ENCODE measurements around the gene CEP104. TPM values are rescaled to one million over a fixed set of nuclear protein-coding genes. Genes with fewer than 3 reads are reported as not detected.
A peak's percentile ranks its signal among the peaks of the same experiment; 100 is the strongest.

Gene CEP104
- total and polyA plus RNA-seq, 11 donors, result 5.5 to 46.1 (median 33.0) TPM

DNA sequence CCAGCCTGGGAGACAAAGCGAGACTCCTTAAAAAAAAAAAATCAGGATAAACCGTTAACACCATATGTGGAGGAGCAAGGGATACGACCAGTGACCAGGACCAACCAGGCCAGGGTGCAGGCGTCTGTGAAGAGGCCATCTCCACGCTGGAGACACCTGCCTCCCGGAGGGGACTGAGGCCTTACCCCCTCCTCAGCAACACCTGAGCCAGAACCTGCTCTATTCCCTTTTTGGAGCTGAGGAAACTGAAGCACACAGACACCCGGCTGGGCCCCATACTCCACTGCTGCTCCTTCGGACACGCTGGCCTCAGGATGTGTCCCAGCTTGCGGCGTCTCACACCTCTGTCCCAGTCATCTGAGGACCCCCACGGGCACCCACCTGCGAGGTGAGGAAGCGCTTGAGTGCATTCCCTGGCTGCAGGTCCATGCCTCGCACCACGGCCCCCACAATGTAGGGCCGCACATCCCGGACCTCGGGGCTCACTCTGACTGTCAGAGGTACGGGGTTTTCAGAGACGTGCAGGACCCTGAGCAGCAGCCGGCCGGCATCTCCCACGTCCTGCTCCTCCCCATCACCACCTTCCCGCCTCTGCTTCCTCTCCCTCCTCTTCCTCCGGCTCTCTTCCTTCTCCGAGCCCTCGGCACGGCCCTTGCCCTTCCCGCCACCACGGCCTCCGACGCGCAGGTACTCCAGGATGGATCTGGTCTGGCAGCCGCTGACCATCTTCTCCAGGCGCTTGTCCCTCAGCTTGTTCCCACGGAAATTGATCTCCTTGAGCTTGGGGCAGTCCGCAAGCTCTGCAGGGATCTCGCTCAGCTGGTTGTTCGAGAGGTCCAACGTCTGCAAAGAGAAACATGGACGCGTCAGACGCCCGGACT, 70.3 kb downstream of the CEP104 start:
- Histone ChIP-seq H3K4me1 (peaks cover 0 to 34% (median 23%) of the 10 kb centered on the region in 12 donors), H3K9me3 (no peaks in the 10 kb centered on the region), H3K4me3 (no peak overlapping the region), H3K36me3 (peaks cover 0 to 80% (median 62%) of the 10 kb centered on the region in 9 donors), H3K27ac (no peak overlapping the region), H3K27me3 (no peaks in the 10 kb centered on the region)
- no peak for DNase-seq
- no peak for ATAC-seq
- intact Hi-C loops (cut with DNase I), result no loop called here
- WGBS, 4 donors, result 87 to 90% (median 89%) methylated on average over 44 to 45 of the region's 45 CpGs
- TF ChIP-seq, protein P1, sequence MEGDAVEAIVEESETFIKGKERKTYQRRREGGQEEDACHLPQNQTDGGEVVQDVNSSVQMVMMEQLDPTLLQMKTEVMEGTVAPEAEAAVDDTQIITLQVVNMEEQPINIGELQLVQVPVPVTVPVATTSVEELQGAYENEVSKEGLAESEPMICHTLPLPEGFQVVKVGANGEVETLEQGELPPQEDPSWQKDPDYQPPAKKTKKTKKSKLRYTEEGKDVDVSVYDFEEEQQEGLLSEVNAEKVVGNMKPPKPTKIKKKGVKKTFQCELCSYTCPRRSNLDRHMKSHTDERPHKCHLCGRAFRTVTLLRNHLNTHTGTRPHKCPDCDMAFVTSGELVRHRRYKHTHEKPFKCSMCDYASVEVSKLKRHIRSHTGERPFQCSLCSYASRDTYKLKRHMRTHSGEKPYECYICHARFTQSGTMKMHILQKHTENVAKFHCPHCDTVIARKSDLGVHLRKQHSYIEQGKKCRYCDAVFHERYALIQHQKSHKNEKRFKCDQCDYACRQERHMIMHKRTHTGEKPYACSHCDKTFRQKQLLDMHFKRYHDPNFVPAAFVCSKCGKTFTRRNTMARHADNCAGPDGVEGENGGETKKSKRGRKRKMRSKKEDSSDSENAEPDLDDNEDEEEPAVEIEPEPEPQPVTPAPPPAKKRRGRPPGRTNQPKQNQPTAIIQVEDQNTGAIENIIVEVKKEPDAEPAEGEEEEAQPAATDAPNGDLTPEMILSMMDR (IDR thresholded peaks at IDR 0.05), result no peak
- TF ChIP-seq POLR2A (IDR thresholded peaks at IDR 0.05), result no peak

DNA sequence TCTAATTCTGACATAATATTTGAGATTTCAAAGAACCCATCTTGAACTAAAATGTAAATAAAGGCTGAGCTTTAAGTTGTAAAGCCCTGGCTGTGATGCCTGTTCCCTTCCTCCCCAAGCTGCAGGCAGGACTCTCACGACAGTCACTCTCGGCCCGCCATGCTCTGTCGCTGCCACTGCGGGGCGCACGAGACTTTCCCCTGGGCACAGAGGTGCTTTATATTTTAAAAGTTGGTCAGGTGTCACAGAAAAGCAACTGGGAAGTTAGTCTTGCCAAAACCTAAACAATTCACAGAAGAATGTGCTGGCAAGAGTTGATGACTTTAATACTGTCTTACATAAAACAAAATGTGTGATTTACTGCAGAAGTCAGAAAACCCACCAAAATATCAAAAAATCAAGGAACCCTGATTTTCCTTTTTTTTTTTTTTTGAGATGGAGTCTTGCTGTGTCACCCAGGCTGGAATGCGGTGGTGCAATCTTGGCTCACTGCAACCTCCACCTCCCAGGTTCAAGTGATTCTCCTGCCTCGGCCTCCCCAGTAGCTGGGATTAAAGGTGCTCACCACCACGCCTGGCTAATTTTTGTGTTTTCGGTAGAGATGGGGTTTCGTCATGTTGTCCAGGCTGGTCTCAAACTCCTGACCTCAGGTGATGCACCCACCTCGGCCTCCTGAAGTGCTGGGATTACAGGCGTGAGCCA, 71.4 kb downstream of the CEP104 start:
- H3K4me3 ChIP-seq, result no peak overlapping the region
- no peak for ATAC-seq
- no peak overlapping the region for H3K27ac ChIP-seq
- no peaks in the 10 kb centered on the region for H3K9me3 ChIP-seq
- H3K27me3 ChIP-seq, result no peaks in the 10 kb centered on the region
- TF ChIP-seq POLR2A (IDR thresholded peaks at IDR 0.05), result no peak
- TF ChIP-seq, protein P1 (IDR thresholded peaks at IDR 0.05), result peak in 3 of 12 donors; percentile 15 to 23 (median 15)
- peaks cover 0 to 27% (median 19%) of the 10 kb centered on the region in 12 donors for H3K4me1 ChIP-seq
- peaks cover 0 to 89% (median 73%) of the 10 kb centered on the region in 9 donors for H3K36me3 ChIP-seq
- DNase-seq, result no peak
- intact Hi-C loops (cut with DNase I), result no loop called here
- 72 to 82% (median 75%) methylated on average over 14 of the region's 14 CpGs for WGBS, 4 donors

DNA sequence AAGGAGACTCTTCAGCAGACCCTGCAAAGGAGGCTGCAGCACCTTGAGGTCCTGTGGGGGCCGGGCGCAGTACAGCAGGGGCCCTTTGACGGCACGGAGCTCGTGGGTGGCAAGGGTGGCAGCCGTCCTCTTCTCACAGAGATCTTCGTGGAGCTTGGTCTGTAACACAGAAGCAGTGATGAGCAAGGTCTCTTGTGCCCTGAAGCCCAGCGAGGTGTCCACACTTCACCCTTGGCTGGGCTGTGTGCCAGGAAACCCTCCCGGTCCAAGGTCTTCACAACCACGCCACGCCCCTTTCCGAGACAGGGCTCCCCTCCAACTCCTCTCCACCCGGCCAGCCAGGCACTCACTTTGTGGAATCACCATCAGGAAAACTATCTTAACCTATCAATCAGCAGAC, 72.0 kb downstream of the CEP104 start:
- no peaks in the 10 kb centered on the region for H3K27me3 ChIP-seq
- no peak for TF ChIP-seq POLR2A (IDR thresholded peaks at IDR 0.05)
- TF ChIP-seq, protein P1 (IDR thresholded peaks at IDR 0.05), result no peak
- H3K4me1 ChIP-seq, result peaks cover 0 to 21% (median 13%) of the 10 kb centered on the region in 12 donors
- peaks cover 0 to 95% (median 78%) of the 10 kb centered on the region in 9 donors for H3K36me3 ChIP-seq
- ATAC-seq (peak in 1 of 4 donors; percentile 54), DNase-seq (peak in 2 of 5 donors; percentile 66 to 74)
- H3K9me3 ChIP-seq, result no peaks in the 10 kb centered on the region
- H3K4me3 ChIP-seq, result no peak overlapping the region
- intact Hi-C loops (cut with DNase I), result no loop called here
- WGBS, 4 donors, result 62 to 72% (median 65%) methylated on average over 13 of the region's 13 CpGs
- no peak overlapping the region for H3K27ac ChIP-seq

All from heart left ventricle (tissue), 16 donors.